WTC11 (cell line): Measurements from ENCODE around the gene AK5. TPM values are rescaled to one million over a fixed set of nuclear protein-coding genes. Genes with fewer than 3 reads are reported as not detected.

Source experiments
- ATAC-seq: fragments of 200-7000 bp; cut with Tn5 transposase; 2 replicates; pipeline ENCODE4 v1.10.0; 2021; ENCODE audit warnings: mild to moderate bottlenecking, moderate library complexity
- CTCF ChIA-PET: fragments of 300-600 bp; sonication (Branson Sonifier 250); formaldehyde crosslinking; loops from one replicate; lab custom pipeline; 2021; ENCODE audit warnings: antibody characterized with exemption; lab: Charles Lee
- POLR2A ChIA-PET: fragments of 350-600 bp; sonication (Branson Sonifier 250); formaldehyde crosslinking; loops from one replicate; lab custom pipeline; 2021; ENCODE audit warnings: antibody characterized with exemption; lab: Charles Lee
- DNase-seq: peaks from one replicate; pipeline ENCODE4 v3.0.0; 2021; ENCODE audit warnings: low spot score
- H3K27ac Mint-ChIP-seq: 2 replicates; pipeline ENCODE4 v1.8.0; 2021; ENCODE audit warnings: mixed read lengths
- H3K27me3 Mint-ChIP-seq: 2 replicates; pipeline ENCODE4 v1.8.0; 2021; ENCODE audit warnings: low read depth, mild to moderate bottlenecking, moderate library complexity, mixed read lengths
- H3K36me3 Mint-ChIP-seq: 2 replicates; pipeline ENCODE4 v1.8.0; 2021; ENCODE audit warnings: mixed read lengths
- H3K4me1 Mint-ChIP-seq: 2 replicates; pipeline ENCODE4 v1.8.0; 2022; ENCODE audit warnings: mixed read lengths
- H3K4me3 Mint-ChIP-seq: 2 replicates; pipeline ENCODE4 v1.8.0; 2021; ENCODE audit warnings: mild to moderate bottlenecking, moderate library complexity, mixed read lengths
- H3K9me3 Mint-ChIP-seq: 2 replicates; pipeline ENCODE4 v1.8.0; 2021; ENCODE audit warnings: mixed read lengths
- EMX1 ChIP-seq: fragments of 250-450 bp; sonication (Bioruptor Pico); IDR thresholded peaks from 2 replicates; pipeline ENCODE4 v1.8.0; 2021; ENCODE audit warnings: mild to moderate bottlenecking
- FOXK1 ChIP-seq: sonication (generic); formaldehyde crosslinking; IDR thresholded peaks from 2 replicates; pipeline ENCODE4 v1.8.0; 2022; ENCODE audit warnings: mild to moderate bottlenecking, moderate library complexity, missing genetic modification reagents
- GTF2I ChIP-seq: fragments of 250-450 bp; sonication (Bioruptor Pico); conservative IDR thresholded peaks from 2 replicates; pipeline ENCODE4 v1.4.0; 2021; ENCODE audit warnings: mild to moderate bottlenecking
- OVOL2 ChIP-seq: fragments of 250-450 bp; sonication (Bioruptor Pico); IDR thresholded peaks from 2 replicates; pipeline ENCODE4 v1.9.0; 2021; ENCODE audit warnings: mild to moderate bottlenecking, borderline replicate concordance
- TP53 ChIP-seq: sonication (generic); formaldehyde crosslinking; IDR thresholded peaks from 2 replicates; pipeline ENCODE4 v1.8.1; 2023; ENCODE audit warnings: mild to moderate bottlenecking, missing genetic modification reagents
- ZNF121 ChIP-seq: sonication (generic); formaldehyde crosslinking; IDR thresholded peaks from 2 replicates; pipeline ENCODE4 v1.8.0; 2023; ENCODE audit warnings: missing genetic modification reagents
- ZNF219 ChIP-seq: sonication (generic); formaldehyde crosslinking; IDR thresholded peaks from 2 replicates; pipeline ENCODE4 v1.8.0; 2023; ENCODE audit warnings: missing genetic modification reagents, mild to moderate bottlenecking, borderline replicate concordance
- ZNF396 ChIP-seq: fragments of 250-450 bp; sonication (Bioruptor Pico); IDR thresholded peaks from 2 replicates; pipeline ENCODE4 v1.8.0; 2021; ENCODE audit warnings: mild to moderate bottlenecking, moderate library complexity, borderline replicate concordance
- ZNF416 ChIP-seq: fragments of 250-450 bp; sonication (Bioruptor Pico); IDR thresholded peaks from 2 replicates; pipeline ENCODE4 v1.9.0; 2021; ENCODE audit warnings: mild to moderate bottlenecking, inconsistent platforms
- total RNA-seq: library from RNA; stranded (reverse); gene quantifications from 3 replicates; pipeline ENCODE4 v1.2.3, GENCODE V29; 2021
- TF ChIP-seq, protein P1 (sequence below): sonication (generic); formaldehyde crosslinking; IDR thresholded peaks from 2 replicates; pipeline ENCODE4 v1.8.0; 2022; ENCODE audit warnings: missing genetic modification reagents
- TF ChIP-seq, protein P2 (sequence below): fragments of 250-450 bp; sonication (Bioruptor Pico); IDR thresholded peaks from 2 replicates; pipeline ENCODE4 v1.8.0; 2021; ENCODE audit warnings: mild to moderate bottlenecking
- TF ChIP-seq, protein P3 (sequence below): sonication (generic); formaldehyde crosslinking; IDR thresholded peaks from 2 replicates; pipeline ENCODE4 v1.8.1; 2023; ENCODE audit warnings: mild to moderate bottlenecking, missing genetic modification reagents
- TF ChIP-seq, protein P4 (sequence below): sonication (generic); formaldehyde crosslinking; IDR thresholded peaks from 2 replicates; pipeline ENCODE4 v1.8.1; 2023; ENCODE audit warnings: mild to moderate bottlenecking, missing genetic modification reagents, moderate library complexity
- TF ChIP-seq, protein P5 (sequence below): sonication (generic); formaldehyde crosslinking; IDR thresholded peaks from 2 replicates; pipeline ENCODE4 v1.8.0; 2023; ENCODE audit warnings: mild to moderate bottlenecking, missing genetic modification reagents

Gene AK5
- total RNA-seq, 1 experiment from 2014 or later, result 3.0 TPM

DNA sequence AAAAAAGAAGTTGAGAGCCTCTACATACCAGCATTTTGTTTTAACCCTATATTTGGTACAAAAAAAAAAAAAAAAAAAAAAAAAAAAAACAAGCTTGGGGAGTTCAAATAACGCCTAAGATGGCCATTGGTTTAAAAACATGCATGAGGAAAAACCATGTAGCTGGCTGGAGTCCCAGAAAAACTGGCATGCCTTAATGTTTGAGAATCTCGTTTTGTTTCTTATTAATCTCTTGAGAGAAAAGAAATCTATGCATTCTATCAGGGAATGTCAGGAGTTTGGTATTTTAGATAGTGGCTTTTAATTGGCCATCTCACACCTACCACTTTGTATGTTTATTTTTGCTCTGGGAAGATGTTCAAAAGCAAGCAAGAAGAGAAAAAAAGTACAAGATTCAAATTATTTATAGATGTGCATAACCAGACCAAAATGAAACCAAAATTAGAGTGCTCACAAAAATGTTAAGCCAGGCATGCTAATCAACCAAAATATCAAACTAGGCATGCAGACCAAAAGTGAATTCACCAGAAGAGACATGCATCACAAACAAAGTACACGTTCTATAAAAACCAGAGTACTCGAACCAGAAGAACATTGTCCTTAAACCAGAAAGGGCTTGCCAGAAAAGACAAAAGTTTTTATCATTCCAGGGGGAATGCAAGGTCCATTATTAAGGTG lies 156.6 kb downstream of the AK5 start:
- DNase-seq (no peak), ATAC-seq (no peak)
- Mint-ChIP-seq H3K4me1 (no peaks in the 10 kb centered on the region), H3K27ac (no peak overlapping the region), H3K36me3 (no peaks in the 10 kb centered on the region), H3K27me3 (no peaks in the 10 kb centered on the region), H3K4me3 (no peak overlapping the region), H3K9me3 (peaks cover 15% of the 10 kb centered on the region)
- POLR2A ChIA-PET, result interaction anchor here (0.6 kb wide), 1 partner anchor 77 kb away, joined by 5 read pairs; no protein-coding TSS in a partner anchor
- TF ChIP-seq FOXK1 (CRISPR knock-in tag) (no peak), ZNF219 (CRISPR knock-in tag) (no peak), ZNF121 (no peak), EMX1 (no peak), GTF2I (CRISPR knock-in tag) (no peak), ZNF396 (no peak), ZNF416 (CRISPR knock-in tag) (no peak), OVOL2 (CRISPR knock-in tag) (no peak), TP53 (CRISPR knock-in tag) (no peak)
- TF ChIP-seq, protein P1, sequence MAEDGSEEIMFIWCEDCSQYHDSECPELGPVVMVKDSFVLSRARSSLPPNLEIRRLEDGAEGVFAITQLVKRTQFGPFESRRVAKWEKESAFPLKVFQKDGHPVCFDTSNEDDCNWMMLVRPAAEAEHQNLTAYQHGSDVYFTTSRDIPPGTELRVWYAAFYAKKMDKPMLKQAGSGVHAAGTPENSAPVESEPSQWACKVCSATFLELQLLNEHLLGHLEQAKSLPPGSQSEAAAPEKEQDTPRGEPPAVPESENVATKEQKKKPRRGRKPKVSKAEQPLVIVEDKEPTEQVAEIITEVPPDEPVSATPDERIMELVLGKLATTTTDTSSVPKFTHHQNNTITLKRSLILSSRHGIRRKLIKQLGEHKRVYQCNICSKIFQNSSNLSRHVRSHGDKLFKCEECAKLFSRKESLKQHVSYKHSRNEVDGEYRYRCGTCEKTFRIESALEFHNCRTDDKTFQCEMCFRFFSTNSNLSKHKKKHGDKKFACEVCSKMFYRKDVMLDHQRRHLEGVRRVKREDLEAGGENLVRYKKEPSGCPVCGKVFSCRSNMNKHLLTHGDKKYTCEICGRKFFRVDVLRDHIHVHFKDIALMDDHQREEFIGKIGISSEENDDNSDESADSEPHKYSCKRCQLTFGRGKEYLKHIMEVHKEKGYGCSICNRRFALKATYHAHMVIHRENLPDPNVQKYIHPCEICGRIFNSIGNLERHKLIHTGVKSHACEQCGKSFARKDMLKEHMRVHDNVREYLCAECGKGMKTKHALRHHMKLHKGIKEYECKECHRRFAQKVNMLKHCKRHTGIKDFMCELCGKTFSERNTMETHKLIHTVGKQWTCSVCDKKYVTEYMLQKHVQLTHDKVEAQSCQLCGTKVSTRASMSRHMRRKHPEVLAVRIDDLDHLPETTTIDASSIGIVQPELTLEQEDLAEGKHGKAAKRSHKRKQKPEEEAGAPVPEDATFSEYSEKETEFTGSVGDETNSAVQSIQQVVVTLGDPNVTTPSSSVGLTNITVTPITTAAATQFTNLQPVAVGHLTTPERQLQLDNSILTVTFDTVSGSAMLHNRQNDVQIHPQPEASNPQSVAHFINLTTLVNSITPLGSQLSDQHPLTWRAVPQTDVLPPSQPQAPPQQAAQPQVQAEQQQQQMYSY, result no peak
- TF ChIP-seq, protein P2, sequence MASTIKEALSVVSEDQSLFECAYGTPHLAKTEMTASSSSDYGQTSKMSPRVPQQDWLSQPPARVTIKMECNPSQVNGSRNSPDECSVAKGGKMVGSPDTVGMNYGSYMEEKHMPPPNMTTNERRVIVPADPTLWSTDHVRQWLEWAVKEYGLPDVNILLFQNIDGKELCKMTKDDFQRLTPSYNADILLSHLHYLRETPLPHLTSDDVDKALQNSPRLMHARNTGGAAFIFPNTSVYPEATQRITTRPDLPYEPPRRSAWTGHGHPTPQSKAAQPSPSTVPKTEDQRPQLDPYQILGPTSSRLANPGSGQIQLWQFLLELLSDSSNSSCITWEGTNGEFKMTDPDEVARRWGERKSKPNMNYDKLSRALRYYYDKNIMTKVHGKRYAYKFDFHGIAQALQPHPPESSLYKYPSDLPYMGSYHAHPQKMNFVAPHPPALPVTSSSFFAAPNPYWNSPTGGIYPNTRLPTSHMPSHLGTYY (CRISPR knock-in tag), result no peak
- TF ChIP-seq, protein P3, sequence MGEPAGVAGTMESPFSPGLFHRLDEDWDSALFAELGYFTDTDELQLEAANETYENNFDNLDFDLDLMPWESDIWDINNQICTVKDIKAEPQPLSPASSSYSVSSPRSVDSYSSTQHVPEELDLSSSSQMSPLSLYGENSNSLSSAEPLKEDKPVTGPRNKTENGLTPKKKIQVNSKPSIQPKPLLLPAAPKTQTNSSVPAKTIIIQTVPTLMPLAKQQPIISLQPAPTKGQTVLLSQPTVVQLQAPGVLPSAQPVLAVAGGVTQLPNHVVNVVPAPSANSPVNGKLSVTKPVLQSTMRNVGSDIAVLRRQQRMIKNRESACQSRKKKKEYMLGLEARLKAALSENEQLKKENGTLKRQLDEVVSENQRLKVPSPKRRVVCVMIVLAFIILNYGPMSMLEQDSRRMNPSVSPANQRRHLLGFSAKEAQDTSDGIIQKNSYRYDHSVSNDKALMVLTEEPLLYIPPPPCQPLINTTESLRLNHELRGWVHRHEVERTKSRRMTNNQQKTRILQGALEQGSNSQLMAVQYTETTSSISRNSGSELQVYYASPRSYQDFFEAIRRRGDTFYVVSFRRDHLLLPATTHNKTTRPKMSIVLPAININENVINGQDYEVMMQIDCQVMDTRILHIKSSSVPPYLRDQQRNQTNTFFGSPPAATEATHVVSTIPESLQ (CRISPR knock-in tag), result no peak
- TF ChIP-seq, protein P4, sequence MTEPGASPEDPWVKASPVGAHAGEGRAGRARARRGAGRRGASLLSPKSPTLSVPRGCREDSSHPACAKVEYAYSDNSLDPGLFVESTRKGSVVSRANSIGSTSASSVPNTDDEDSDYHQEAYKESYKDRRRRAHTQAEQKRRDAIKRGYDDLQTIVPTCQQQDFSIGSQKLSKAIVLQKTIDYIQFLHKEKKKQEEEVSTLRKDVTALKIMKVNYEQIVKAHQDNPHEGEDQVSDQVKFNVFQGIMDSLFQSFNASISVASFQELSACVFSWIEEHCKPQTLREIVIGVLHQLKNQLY, result no peak
- TF ChIP-seq, protein P5, sequence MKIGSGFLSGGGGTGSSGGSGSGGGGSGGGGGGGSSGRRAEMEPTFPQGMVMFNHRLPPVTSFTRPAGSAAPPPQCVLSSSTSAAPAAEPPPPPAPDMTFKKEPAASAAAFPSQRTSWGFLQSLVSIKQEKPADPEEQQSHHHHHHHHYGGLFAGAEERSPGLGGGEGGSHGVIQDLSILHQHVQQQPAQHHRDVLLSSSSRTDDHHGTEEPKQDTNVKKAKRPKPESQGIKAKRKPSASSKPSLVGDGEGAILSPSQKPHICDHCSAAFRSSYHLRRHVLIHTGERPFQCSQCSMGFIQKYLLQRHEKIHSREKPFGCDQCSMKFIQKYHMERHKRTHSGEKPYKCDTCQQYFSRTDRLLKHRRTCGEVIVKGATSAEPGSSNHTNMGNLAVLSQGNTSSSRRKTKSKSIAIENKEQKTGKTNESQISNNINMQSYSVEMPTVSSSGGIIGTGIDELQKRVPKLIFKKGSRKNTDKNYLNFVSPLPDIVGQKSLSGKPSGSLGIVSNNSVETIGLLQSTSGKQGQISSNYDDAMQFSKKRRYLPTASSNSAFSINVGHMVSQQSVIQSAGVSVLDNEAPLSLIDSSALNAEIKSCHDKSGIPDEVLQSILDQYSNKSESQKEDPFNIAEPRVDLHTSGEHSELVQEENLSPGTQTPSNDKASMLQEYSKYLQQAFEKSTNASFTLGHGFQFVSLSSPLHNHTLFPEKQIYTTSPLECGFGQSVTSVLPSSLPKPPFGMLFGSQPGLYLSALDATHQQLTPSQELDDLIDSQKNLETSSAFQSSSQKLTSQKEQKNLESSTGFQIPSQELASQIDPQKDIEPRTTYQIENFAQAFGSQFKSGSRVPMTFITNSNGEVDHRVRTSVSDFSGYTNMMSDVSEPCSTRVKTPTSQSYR (CRISPR knock-in tag), result no peak
- CTCF ChIA-PET, result interaction anchor here (0.6 kb wide), 1 partner anchor 51 kb away, joined by 4 read pairs; no protein-coding TSS in a partner anchor
